HT-29 (cell line): ENCODE measurements around the gene TMPRSS13. TPM values are rescaled to one million over a fixed set of nuclear protein-coding genes. Genes with fewer than 3 reads are reported as not detected.
A peak's percentile ranks its signal among the peaks of the same experiment; 100 is the strongest.
"Not testable (repeated sequence)": the region's sequence is repeated elsewhere in the genome, so short reads cannot be mapped to it uniquely, and the experiment has no call there.

Experiments
- DNase-seq: peaks from one replicate; pipeline ENCODE4 v3.0.0-alpha.2; 2015; ENCODE audit warnings: low spot score
- total RNA-seq: library from RNA; depleted of rRNA; stranded (reverse); fragments of >200 nt; shearing (Covaris generic); gene quantifications from 2 replicates; pipeline ENCODE4 v1.2.3, GENCODE V29; 2014

Gene TMPRSS13
- total RNA-seq, 1 experiment from 2014 or later: 3.1 TPM

DNA sequence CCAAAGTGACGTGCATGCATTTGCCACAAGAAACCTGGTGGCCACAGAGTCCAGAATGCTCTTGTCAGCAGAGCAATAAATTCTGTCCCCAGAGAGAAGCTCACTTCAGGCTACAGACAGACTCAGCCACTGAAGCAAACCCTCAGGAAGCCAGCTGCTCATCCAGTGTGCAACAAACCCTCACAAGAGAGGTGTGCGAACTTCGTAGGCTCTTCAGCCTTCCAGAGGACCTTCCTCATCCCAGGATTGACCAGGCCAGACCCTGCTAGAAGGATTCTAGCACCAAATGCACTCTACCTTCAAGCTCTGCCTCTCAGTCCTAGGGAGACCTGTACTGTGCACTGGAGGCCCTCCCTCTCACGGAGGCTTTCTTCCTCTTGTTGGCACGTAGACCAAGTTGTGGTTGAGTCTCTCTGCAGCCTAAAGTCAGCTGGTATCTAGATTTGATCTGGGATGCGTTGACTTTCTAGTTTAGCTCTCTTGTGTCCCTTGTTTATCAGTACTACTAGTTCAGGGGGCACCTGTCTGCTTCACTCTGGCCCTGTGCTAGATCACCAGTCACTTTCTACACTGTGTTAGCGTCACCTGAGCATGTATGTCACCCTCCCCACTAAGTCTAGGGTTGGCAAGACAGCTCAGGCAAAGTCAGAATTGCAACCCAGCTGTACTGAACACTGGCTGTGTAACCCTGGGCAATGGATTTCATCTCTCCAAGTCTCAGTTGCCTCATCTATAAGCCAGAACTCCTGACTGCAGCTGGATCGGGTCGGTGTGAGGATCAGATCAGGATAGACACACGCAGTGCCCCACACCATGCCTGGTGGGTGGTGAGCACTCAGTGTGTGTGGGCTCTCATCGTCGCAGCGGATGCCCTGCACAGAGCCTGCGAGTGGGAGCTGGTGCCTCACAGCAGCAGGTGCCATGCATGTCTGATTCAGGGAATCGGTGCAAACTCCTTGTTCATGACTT, 22.1 kb upstream of the TMPRSS13 start:
- DNase-seq: no peak

DNA sequence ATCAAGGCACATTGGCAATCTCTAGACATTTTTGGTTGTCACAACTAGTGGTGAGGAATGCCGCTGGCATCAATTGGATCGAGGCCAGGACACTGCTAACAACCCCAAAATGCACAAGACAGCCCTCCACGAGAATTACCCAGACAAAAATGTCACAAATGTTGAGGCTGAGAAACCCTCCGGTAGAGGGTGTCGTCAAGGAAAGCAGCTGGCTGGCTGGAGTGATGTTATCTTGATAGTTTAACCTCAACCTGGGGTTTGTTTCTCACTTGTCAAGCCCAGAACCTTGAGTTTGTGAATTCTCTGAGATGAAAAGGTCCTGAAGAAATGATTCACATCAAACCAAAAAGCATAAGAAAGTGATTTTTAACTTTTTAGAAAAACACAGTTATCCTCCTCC, 21.1 kb upstream of the TMPRSS13 start:
- no peak for DNase-seq

DNA sequence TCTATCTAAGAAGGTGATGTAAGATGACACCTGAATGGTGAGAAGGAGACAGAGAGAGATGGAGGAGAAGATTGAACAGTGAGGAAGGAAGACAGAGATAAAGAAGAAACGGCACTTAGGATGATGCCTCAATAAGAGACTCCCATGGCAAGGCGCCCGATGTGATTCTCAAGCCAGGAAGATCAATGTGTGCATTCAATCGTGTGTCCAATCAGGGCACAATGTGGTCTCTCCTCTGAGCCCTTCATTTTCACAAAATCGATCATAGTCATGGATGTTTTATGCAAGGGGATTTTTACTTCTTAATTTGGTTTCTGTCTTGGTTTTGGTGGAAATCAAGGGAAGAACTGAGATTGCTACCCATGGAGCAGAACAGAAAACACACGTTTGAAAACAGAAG, 19.9 kb upstream of the TMPRSS13 start:
- no peak for DNase-seq

DNA sequence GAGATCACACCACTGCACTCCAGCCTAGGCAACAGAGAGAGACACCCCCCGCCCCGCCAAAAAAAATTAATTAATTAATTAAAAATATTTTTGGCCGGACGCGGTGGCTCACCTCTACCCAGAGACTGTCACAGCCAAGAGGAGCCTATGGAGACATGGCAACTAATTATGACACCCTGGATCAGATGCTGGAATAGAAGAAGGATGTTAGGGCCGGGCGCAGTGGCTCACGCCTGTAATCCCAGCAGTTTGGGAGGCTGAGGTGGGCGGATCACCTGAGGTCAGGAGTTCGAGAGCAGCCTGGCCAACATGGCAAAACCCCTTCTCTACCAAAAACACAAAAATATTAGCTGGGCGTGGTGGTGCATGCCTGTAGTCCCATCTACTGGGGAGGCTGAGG, 19.3 kb upstream of the TMPRSS13 start:
- not testable (repeated sequence) for DNase-seq

DNA sequence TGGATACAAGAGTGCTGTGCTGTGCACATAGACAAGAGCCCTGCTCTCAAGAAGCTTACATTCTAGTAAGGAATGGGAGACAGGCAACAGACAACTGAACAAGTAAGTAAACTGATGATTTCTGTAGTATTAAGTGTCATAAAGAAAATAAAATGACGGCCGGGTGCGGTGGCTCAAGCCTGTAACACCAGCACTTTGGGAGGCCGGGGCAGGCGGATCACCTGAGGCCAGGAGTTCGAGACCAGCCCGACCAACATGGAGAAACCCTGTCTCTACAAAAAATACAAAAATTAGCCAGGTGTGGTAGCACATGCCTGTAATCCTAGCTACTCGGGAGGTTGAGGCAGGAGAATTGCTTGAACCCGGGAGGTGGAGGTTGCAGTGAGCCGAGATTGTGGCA, 18.5 kb upstream of the TMPRSS13 start:
- DNase-seq: not testable (repeated sequence)

DNA sequence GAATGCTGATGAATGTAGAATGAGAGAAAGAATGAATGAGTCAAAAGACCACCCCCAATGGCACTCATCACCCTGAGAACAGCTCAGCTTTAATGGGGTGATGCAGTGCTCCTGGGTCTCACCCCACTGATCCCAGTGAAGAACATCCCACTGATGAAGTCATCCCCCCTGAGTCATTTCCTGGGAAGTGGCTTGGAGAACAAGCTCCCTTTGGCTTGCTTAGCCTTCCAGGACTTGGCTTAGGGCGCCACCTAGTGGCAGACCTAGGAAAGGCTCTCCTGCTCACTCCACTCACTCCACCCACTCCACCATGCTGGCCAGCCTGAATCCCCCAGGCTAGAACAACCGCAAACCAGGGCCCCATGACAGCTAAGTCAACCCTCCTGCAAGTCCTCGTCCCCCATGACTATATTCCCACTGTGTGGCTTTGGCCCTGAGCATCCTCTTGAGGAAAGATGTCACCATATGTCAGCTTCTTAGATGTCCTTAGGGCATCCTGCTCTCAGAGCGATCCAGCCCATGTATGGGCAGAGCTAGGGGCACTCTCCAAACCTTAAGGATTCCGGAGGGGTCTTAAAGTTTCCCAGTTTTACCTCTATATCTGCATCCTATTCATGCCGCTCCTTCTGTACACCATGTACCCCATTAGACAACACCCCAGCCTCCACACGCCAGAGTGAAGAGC, 17.8 kb upstream of the TMPRSS13 start:
- peak; percentile 97 for DNase-seq

DNA sequence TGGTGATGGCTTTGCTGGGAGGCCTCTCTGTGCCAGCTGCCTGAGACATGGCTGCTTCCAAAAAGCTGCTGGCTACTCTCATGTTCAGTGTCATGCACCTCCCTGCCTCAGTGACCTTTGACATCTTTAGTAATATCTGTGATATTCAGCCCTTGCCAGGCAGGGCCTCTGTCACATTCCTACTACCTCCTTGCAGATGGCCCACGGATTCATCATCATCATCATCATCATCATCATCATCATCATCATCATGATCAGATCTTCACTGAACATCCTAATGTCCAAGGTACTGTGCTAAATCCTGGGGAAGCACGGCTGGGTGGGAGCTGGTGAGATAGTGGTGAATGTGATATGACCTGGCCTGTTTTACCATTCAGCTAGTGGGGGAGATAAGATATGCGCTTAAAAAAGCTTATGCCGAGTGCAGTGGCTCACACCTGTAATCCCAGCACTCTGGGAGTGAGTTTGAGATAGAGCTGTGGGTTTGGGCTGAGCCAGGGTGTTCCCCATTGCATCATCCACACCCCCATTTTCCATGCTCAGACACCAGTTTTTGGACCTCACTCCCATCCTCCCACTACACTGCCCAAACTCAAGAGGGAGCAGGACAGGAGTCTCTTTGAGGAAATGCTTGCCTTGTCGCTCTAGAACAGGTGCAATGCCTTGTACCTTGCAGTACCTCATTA, 17.1 kb upstream of the TMPRSS13 start:
- DNase-seq: no peak

DNA sequence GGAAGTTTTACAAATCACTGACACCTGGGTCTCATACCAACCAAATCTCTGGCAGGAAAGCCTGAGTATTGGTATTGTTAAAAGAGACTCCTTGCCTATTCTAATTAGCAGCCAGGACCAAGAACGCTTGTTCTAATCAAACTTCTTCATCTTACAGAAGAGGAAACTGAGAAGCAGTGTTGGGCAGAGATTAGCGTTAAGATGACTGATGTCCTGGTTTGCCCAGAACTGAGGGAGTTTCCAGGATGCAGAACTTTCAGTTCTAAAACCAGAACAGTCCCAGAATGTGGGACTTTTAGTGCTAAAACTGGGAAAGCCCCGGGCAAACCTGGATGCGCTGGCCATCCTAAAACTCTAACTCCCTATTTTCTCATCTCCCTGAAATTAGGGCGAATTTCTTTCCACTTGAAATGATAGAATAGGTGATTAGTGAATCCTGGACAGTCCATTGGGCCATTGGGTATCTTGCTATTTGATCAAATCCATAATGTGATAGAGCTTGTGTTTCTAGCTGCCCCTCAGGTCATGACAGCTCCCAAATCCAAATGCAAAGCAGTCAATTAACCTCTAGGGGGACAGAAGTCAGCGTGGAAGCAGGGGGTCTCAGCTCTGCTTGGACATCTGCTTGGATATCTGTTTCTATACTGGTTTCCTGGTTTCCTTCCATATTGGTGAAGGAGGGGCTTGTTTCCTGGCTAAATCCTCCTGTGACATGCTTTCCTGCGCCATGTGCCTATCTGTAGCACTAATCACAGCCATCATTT, 16.0 kb upstream of the TMPRSS13 start:
- no peak for DNase-seq

DNA sequence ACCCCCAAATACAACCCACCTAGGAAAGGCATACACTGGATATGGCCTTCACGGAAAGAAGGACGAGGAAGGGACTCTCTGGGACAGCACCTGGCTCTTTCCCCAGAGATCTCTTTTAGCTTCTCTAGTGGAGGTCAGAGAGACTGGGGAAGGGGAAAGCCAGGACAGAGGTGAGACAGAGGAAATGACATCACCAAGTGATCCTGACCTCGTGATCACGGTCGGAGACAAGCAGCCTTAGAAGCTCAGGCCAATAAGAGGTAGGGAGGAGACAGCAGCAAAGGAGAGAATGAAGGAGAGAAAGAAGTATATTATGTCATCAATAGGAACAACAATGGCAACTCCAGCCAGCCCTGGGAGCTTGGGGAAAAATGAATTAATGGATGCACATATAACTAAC, 15.4 kb upstream of the TMPRSS13 start:
- no peak for DNase-seq

DNA sequence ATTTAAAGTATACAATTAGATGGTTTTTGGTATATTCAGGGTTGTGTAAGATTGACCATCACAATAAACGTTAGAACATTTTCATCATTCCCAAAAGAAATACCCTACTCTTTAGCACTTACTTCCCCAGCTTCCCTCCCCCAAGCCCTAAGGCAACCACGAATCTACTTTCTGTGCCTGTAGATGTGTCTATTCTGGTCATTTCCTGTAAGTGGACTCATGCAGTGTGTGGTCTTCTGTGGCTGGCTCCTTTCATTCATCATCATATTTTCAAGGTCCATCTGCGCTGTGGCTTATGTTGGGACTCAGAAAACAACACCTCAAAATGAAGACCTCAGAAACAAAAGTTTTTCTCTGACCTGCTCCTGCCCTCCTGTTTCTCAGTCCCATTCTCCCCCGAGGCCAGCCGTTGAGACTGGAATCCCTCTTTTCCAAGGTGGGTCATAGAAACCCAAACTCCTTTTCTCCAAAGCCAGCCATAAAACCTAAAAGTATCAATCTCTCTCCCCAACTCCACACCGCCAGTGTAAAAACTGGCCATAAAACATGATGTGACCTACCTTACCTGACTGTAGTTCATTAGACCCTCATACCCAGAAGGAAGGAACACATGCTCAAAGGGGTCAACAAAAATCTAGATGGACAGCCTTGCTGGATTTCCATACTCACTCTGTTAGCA, 12.9 kb upstream of the TMPRSS13 start:
- DNase-seq: no peak

DNA sequence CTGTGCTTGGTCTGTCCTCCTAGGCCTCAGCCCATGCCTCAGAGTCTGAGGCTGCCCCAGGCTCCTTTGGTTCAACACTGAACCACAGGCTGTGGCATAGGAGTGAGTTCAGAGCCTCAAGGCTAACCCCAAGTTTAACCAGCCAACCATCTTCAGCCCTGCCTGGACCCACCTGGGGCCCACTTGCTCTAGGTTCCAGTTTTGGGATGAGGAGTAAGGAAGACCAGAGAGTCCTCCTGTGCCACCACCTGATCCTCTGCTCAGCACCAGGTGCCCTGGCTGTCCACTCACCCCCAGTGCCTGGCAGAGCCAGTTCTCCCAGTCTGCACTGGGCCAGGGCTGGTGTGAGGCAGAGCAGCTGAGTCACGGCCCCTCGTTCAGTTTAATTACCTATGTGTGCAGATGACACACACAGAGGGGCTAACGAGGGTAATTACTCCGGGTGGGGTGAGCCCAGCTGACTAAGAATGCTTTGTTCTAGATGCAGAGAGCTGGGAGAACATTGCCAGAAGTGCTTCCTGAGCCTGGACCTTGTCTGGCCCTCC, 12.0 kb upstream of the TMPRSS13 start:
- peak; percentile 49 for DNase-seq

DNA sequence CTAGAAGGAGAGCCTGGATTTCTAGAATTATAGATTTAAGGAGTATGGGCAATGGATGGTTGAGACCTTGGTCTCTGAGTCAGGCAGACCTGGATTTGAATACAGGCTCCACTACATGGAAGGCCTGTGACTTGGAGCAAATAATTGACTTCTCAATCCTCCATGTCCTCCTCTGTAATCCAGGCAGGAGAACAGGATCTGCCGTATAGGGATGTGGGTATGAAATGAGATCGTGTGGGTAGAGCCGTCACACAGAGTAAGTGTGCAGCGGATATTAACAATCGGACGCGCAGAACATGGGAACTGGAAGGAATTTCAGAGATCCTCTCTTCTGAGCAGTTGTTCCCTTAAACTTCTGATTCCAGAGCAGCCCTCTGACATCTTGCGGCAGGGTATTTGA, 11.5 kb upstream of the TMPRSS13 start:
- DNase-seq: no peak

DNA sequence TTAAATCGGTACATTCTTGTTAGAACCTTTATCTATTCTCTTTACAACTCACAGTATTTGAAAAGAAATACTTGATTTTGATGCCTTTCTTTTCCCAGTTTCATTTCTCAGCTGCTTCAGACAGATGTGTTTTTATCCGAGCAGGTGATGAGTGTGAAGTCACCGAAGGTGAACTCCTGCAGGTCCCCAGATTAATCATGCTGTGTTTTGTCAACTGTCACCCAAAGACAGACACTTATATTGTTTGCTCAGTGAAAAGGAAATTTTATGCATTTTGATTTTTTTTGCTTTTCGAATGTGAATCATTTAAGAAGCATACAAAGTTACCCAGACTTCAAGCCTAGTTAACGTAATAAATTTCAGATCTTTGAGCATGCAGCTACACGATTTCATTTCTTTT, 7.8 kb upstream of the TMPRSS13 start:
- no peak for DNase-seq

DNA sequence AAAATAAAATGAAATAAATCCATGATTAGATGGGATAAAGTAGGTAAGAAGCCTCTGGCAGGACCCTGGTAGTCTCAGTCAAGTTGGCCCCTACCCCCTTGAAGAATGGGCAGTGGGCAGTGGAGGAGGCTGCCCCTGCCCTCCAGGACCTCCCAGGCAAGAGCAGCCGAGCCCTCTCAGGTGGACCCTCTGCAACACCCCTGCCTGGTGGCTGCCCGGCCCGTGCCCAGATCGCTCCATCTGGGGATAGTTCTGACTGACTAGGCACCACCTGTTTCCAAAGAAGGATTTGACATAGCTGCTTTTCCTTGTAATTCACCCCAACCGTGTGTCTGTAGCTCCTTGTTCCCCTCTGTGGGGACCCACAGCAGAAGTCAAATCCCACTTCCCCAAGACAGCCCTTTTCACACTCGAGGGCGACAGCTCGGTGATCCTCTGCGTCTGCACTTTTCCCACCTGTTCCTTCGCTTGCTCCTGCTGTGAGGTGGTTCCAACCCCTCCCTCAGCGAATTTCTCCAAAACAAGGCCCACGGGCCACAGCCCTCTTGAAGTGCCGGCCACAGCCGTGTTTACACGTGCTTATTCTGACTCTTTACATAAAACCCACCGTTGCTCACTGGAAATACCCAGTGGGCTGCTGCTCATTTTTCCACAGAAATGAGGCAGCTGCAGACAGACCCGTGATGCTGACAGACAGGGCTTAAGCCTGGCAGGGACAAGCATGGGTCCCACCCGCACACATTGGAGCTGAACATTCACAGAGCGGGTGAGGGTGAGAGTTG, 5.5 kb upstream of the TMPRSS13 start:
- DNase-seq: no peak

DNA sequence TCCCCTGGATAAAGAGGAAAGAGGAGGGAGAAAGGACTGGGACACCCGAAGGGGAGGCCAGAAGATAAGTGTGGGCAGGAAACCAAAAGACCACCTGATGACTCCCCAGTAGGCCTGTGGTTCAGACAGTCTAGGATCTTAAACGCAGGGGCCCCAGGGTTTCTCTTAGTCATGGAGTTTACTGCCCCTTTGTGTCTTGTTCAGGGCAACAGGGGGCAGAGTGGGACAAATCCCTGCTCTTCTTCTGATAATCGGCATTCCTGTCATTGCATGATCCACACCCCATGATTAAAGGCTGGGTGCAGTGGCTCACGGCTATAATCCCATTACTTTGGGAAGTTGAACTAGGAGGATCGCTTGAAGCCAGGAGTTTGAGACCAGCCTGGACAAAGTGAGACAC, 4.7 kb upstream of the TMPRSS13 start:
- DNase-seq: no peak

DNA sequence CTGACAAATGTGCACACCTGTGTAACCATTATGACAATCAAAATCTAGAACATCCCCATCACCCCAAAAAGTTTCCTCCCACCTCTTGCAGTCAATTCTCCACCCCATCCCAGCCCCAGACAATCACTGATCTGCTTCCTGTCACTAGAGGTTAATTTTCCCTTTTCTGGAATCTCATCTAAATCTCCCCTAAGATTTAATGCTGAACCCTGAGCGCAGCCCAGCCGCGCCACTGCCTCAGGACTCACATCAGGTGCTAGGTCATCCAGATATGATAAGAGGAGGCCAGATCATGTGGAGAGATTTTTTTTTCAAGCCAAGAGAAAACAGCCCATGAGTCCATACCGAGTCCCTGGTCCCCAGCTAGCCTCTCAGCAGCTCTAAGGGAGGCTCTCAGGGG, 4.3 kb upstream of the TMPRSS13 start:
- DNase-seq: no peak

DNA sequence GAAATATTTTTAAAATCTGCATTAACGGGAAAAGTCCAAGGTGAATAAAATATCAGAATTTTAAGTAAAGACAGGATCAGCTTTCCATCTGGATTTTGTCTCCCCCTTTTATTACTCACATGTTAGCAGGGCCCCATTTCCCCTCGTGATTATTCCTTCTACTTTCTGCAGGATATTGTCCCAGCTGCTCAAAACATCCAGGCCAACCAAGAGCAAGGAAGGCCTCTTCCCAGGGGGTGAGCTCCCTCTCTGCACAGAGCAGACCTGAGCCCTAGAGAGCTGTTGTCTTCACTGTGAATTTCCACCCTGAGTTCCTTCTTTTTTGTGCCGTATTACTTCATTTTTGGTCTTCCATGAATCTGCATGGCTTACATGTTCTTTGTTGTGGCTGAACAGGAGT, 3.7 kb upstream of the TMPRSS13 start:
- no peak for DNase-seq

DNA sequence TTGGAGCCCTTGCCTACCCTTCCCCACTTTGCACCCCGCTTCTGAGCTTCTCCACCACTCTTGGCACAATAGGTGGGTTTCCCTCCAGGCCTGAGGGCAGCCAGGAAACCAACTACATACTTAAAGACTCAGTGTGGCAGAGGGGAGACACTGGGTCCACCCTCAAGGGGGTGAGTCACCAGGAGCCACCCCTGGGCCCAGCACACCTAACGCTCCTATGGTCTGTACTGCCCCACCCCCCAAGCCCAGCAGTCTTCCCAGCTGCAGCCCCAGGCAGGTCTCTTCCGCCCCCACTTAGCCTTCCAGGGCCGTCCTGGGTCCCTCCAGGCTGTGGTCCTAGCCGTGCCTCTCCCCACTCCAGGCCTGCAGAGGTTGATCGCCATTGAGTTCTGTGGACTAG, 3.2 kb upstream of the TMPRSS13 start:
- DNase-seq: no peak

DNA sequence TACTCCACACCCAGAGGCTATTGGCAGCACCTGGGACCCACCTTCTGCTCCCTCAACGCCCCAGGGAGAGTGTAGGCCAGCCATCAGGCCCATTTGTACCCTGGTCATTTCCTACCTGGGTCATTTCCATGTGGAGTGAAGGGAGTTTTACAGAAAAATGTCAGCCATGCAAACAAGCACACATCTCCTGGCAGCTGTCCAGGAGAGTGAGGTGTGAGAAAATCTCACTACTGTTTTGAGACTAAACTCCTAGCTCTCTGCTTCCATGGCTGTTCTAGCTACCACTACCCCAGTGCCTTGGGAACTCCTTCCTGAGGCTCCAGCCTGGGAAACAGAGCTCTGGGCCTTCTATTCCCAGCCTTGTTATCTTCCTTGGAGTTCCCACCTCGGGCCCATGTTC, 2.8 kb upstream of the TMPRSS13 start:
- peak; percentile 26 for DNase-seq
